ENCODE measurements around the gene TKFC.
"Not testable (repeated sequence)": the region's sequence is repeated elsewhere in the genome, so short reads cannot be mapped to it uniquely, and the experiment has no call there.

Gene TKFC

DNA sequence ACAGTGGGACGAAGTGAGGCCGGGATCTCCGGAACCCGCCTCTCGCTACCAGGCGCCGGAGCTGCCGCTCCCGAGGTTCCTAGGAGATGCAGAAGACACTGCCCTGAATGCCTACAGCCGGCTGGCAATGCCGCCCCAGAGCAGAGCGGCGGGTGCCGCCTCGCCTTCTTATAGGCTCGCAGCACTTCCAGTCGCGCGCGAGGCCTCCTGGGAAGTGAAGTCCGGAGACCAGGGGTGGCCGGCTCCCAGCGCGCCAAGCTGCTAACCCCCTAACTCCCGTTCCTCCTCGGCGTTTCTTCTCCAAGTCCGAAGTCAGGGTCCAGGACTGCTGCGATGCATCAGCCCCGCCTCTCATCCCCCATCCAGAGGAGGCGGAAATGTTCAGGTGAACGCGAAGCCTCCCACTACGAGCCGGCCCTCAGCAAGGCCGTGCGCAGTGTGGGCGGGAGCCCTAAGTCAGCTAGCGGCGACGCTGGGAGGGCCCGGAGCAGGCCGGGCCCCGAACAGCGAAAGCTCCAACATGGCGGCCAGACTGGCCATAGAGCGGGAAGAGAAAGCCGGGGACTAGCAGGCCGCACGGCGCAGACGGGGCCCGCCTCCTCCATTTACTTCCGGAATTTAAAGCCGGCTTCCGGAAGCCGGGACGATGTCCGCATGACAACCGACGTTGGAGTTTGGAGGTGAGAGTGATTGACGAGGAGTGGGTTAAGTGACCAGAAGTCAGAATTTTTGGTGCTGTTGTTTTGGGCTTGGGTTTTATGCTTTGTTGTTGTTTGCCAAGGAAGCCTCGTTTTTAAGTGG, 28.9 kb downstream of the TKFC start, which contains the start of the genes CYB561A3 and TMEM138:
TSS of gene CYB561A3 (minus strand) at position 142 of the 801 bp plus-strand sequence. CDS start 5,169 bp downstream, outside the sequence.
TSS of gene TMEM138 (plus strand) at position 634 of the 801 bp plus-strand sequence. CDS start 2,017 bp downstream, outside the sequence.
- Mint-ChIP-seq H3K36me3 (ENCODE audit: low read depth) (peaks cover 38% of the 10 kb centered on the region), H3K4me1 (ENCODE audit: low read depth) (peaks cover 49% of the 10 kb centered on the region)

GRCh38 chr11:61362542-61362875, 29.5 kb downstream of the TKFC start:
- Mint-ChIP-seq H3K9me3 (no peaks in the 10 kb centered on the region), H3K4me1 (ENCODE audit: low read depth) (peaks cover 43% of the 10 kb centered on the region), H3K4me3 (peak overlapping the region; percentile 100), H3K27ac (peak overlapping the region; percentile 99), H3K27me3 (no peaks in the 10 kb centered on the region), H3K36me3 (ENCODE audit: low read depth) (peaks cover 44% of the 10 kb centered on the region)

More for the DNA sequence above, 28.9 kb downstream of the TKFC start, which contains the start of the genes CYB561A3 and TMEM138:
- Mint-ChIP-seq H3K27ac (peak within 1 kb of the TSS; percentile 99), H3K27me3 (no peaks in the 10 kb centered on the region), H3K4me3 (peak within 1 kb of the TSS; percentile 100), H3K9me3 (no peaks in the 10 kb centered on the region)

- Mint-ChIP-seq H3K4me3 (peak overlapping the region; percentile 100), H3K4me1 (ENCODE audit: low read depth) (peaks cover 41% of the 10 kb centered on the region), H3K36me3 (ENCODE audit: low read depth) (peaks cover 58% of the 10 kb centered on the region), H3K9me3 (no peaks in the 10 kb centered on the region), H3K27ac (peak overlapping the region; percentile 99), H3K27me3 (no peaks in the 10 kb centered on the region)
These were observed 31.1 kb downstream of the TKFC start for GRCh38 chr11:61364012-61364675.

DNA sequence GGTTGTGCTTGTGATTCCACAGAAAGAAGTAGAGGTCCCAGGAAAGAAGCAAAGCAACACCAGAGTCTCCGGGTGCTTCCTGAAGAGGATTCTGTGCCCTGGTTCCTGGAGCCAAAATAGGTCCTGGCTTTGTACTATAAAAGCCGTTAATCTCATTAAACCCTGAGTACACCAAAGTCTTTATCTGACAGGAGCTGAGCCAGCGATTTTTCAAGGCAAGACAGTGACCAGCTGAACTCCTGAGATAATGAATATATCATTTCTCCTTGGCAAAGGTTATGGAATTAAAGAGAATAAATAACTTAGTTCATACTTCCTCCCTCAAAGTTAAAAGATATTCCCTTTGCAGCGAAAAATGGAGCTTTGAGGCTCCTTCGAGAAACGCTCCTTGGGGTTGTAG, 34.4 kb downstream of the TKFC start:
- no peaks in the 10 kb centered on the region for H3K9me3 Mint-ChIP-seq
- H3K36me3 Mint-ChIP-seq (ENCODE audit: low read depth): peaks cover 80% of the 10 kb centered on the region

GRCh38 chr11:61368646-61369045, 35.6 kb downstream of the TKFC start:
- Mint-ChIP-seq H3K27ac (no peak overlapping the region), H3K27me3 (no peaks in the 10 kb centered on the region), H3K36me3 (ENCODE audit: low read depth) (peaks cover 75% of the 10 kb centered on the region), H3K4me1 (ENCODE audit: low read depth) (peaks cover 22% of the 10 kb centered on the region), H3K9me3 (no peaks in the 10 kb centered on the region), H3K4me3 (no peak overlapping the region)

More for the DNA sequence above, 34.4 kb downstream of the TKFC start:
- H3K27me3 Mint-ChIP-seq: no peaks in the 10 kb centered on the region
- H3K27ac Mint-ChIP-seq: no peak overlapping the region
- H3K4me1 Mint-ChIP-seq (ENCODE audit: low read depth): peaks cover 34% of the 10 kb centered on the region
- no peak overlapping the region for H3K4me3 Mint-ChIP-seq

GRCh38 chr11:61369372-61370348, 36.6 kb downstream of the TKFC start:
- no peaks in the 10 kb centered on the region for H3K9me3 Mint-ChIP-seq
- H3K36me3 Mint-ChIP-seq (ENCODE audit: low read depth): peaks cover 68% of the 10 kb centered on the region
- H3K4me1 Mint-ChIP-seq (ENCODE audit: low read depth): peaks cover 19% of the 10 kb centered on the region
- H3K27me3 Mint-ChIP-seq: no peaks in the 10 kb centered on the region
- no peak overlapping the region for H3K4me3 Mint-ChIP-seq
- H3K27ac Mint-ChIP-seq: no peak overlapping the region

GRCh38 chr11:61370349-61371005, 37.4 kb downstream of the TKFC start:
- peaks cover 19% of the 10 kb centered on the region for H3K4me1 Mint-ChIP-seq (ENCODE audit: low read depth)
- H3K27ac Mint-ChIP-seq: no peak overlapping the region
- H3K36me3 Mint-ChIP-seq (ENCODE audit: low read depth): peaks cover 71% of the 10 kb centered on the region
- no peaks in the 10 kb centered on the region for H3K27me3 Mint-ChIP-seq
- H3K4me3 Mint-ChIP-seq: no peak overlapping the region
- no peaks in the 10 kb centered on the region for H3K9me3 Mint-ChIP-seq

DNA sequence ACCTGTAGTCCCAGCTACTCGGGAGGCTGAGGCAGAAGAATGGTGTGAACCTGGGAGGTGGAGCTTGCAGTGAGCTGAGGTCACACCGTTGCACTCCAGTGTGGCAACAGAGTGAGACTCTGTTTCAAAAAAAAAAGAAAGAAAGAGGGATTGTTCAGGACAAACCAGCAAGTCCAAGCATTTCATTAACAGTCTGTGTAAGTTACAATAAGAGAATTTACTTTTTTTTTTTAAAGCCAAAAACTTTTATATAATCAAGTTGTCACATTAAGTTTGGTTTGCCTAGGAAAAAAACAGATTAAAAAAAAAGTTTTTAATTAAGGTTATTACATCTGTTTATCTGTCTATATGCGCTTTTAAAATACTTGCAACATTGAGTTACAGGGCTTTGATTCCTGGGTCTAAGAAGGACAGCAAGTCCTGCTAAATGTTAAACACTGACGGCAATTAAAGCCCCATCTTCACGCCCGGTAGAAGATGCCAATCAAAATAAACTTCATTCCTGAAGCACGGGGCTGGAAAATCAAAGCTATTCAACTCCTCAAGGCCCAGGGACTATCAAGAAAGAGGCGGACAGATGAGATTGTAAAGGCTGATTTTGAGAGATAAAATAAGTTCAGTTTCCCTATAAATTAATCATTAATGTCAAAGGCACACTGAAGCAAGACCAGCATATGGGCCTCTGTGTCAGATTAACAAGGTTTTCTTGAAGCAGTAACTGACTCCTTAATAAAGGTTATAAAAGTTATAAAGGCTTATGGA, 39.8 kb downstream of the TKFC start:
- Mint-ChIP-seq H3K4me1 (ENCODE audit: low read depth) (peaks cover 19% of the 10 kb centered on the region), H3K4me3 (no peak overlapping the region), H3K27ac (no peak overlapping the region), H3K36me3 (ENCODE audit: low read depth) (peaks cover 61% of the 10 kb centered on the region), H3K9me3 (no peaks in the 10 kb centered on the region), H3K27me3 (no peaks in the 10 kb centered on the region)

DNA sequence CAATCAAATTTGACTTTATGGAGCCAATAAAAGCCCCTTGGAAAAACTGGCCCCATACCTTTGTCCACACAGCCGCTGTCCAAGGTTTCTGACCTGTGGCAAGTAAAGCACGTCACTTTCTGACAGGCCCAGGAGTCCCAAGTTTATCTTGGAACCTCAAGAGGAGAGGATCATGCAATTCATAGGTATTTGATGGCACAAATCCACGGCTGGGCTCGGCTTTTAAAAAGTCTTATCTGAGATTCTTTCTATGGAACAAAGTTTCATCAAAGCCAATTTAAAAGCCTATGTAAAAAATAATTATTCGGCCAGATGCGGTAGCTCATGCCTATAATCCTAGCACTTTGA, 42.7 kb downstream of the TKFC start:
- Mint-ChIP-seq H3K4me1 (ENCODE audit: low read depth) (no peaks in the 10 kb centered on the region), H3K36me3 (ENCODE audit: low read depth) (peaks cover 35% of the 10 kb centered on the region), H3K27ac (no peak overlapping the region), H3K27me3 (no peaks in the 10 kb centered on the region), H3K4me3 (no peak overlapping the region), H3K9me3 (no peaks in the 10 kb centered on the region)

DNA sequence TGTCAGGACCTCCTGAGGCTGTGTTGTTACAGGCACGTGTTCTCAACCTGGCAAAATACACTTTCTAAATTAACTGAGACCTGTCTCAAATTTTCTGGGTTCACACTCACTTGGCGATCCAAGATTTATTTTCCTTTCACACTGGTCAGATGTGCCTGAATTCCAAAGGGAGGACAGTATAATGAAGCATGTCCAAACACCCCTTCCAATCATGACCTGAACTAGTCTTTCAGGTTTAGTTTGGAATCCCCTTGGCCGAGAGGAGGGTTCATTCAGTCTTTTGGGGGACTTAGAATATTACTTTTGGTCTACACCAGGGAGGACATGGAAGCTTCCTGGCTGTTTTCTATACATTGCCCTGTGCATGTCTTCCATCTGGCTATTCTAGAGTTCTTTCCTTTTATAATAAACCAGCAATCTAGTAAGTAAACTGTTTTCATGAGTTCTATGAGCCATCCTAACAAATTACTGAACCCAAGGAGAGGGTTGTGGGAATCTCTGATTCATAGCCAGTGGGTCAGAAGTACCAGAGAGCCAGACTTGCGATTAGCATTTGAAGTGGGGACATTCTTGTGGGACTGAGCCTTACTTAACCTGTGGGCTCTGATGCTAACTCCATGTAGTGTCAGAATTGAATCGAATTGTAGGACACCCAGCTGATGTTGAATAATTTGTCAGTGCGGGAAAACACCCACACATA, 44.6 kb downstream of the TKFC start:
- Mint-ChIP-seq H3K27ac (no peak overlapping the region), H3K27me3 (no peaks in the 10 kb centered on the region)

DNA sequence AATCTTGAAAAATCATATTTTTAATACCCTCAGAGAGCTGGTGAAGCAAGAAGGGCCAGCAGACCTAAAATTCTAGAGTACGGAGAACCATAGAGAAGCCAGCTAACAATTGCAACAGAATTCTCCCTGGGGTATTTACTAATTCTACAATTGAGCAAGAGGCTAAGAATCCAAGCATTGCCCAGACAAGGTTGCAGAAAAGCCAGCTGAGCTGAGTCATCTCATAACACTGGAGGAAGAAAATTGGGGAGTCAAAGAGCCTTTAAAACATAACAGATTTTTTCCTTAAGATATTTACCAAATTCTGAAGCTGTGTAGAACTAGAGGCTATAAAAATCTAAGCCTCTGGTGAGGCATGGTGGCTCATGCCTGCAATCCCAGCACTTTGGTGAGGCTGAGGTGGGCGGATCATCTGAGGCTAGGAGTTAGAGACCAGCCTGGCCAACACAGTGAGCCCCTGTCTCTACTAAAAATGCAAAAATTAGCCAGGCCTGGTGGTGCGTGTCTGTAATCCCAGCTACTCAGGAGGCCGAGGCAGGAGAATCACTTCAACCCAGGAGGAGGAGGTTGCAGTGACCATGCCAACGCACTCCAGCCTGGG, 45.8 kb downstream of the TKFC start:
- H3K9me3 Mint-ChIP-seq: no peaks in the 10 kb centered on the region
- H3K36me3 Mint-ChIP-seq (ENCODE audit: low read depth): peaks cover 22% of the 10 kb centered on the region
- H3K27me3 Mint-ChIP-seq: no peaks in the 10 kb centered on the region
- no peak overlapping the region for H3K27ac Mint-ChIP-seq
- no peak overlapping the region for H3K4me3 Mint-ChIP-seq
- no peaks in the 10 kb centered on the region for H3K4me1 Mint-ChIP-seq (ENCODE audit: low read depth)

More for the DNA sequence above, 44.6 kb downstream of the TKFC start:
- Mint-ChIP-seq H3K36me3 (ENCODE audit: low read depth) (peaks cover 25% of the 10 kb centered on the region), H3K4me1 (ENCODE audit: low read depth) (no peaks in the 10 kb centered on the region), H3K9me3 (no peaks in the 10 kb centered on the region), H3K4me3 (no peak overlapping the region)

DNA sequence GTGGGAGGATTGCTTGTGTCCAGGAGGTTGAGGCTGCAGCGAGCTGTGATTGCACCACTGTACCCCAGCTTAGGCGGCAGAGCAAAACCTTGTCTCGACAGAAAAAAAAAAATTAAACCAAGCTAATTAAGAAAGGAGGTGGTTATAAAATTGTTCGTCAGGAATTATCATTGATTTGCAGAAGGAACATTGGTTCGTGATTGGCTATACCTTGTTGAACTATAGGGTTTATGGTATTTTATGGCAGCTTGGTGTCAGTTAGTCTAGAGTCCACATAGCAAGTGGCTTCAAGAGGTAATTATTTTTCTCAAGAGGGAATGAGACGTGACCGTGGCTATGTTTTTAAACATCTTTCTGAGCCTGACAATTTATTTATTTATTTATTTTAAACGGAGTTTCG, 47.9 kb downstream of the TKFC start:
- Mint-ChIP-seq H3K27ac (no peak overlapping the region), H3K4me3 (no peak overlapping the region), H3K9me3 (no peaks in the 10 kb centered on the region), H3K4me1 (ENCODE audit: low read depth) (peaks cover 9% of the 10 kb centered on the region), H3K36me3 (ENCODE audit: low read depth) (peaks cover 14% of the 10 kb centered on the region), H3K27me3 (no peaks in the 10 kb centered on the region)

GRCh38 chr11:61383859-61384258, 50.8 kb downstream of the TKFC start:
- H3K27me3 Mint-ChIP-seq; H3K9me3 Mint-ChIP-seq; H3K27ac Mint-ChIP-seq; H3K36me3 Mint-ChIP-seq (ENCODE audit: low read depth); H3K4me1 Mint-ChIP-seq (ENCODE audit: low read depth); H3K4me3 Mint-ChIP-seq: not testable (repeated sequence)
